SK-N-SH (cell line): ENCODE data around the gene SLCO2A1. TPM values are rescaled to one million over a fixed set of nuclear protein-coding genes. Genes with fewer than 3 reads are reported as not detected.

ENCODE experiments used
- CTCF ChIA-PET: fragments of 300-600, 350-600 bp; formaldehyde crosslinking; extraction: SDS; loops from one replicate; lab custom pipeline; 2021; lab: Yijun Ruan, JAX
- POLR2A ChIA-PET: fragments of 350-600 bp; sonication (Branson Sonifier 250); formaldehyde crosslinking; extraction: SDS; loops from one replicate; lab custom pipeline; 2020; ENCODE audit warnings: antibody characterized with exemption, inconsistent platforms; lab: Yijun Ruan, JAX
- DNase-seq: peaks from one replicate; pipeline ENCODE4 v3.0.0; 2012
- H2AFZ ChIP-seq: fragments of 200-600 bp; sonication (generic); 2 replicates; pipeline ENCODE4 v1.8.1; 2016; ENCODE audit warnings: antibody characterized with exemption, mild to moderate bottlenecking, low read depth
- H3F3A ChIP-seq: fragments of 200-600 bp; sonication (generic); replicated peaks from 2 replicates; pipeline ENCODE3; 2016; ENCODE audit warnings: antibody characterized with exemption, mild to moderate bottlenecking; ENCODE audit not compliant: insufficient read depth
- H3K27ac ChIP-seq, 2 experiments: fragments of 200-500 bp in 1 of 2; fragments of 200-600 bp in 1 of 2; sonication (Bioruptor generic) in 1 of 2; sonication (generic), shearing (Covaris generic) in 1 of 2; 2 replicates each; pipeline versions ENCODE4 v1.5.1 to v1.6.1; 2014 to 2016; ENCODE audit warnings: low read depth in 2 of 2, inconsistent platforms in 1 of 2, low read length in 1 of 2, mild to moderate bottlenecking in 1 of 2, mixed read lengths in 1 of 2
- H3K27me3 ChIP-seq: fragments of 200-600 bp; sonication (generic), shearing (Covaris generic); 2 replicates; pipeline ENCODE4 v1.6.1; 2016; ENCODE audit warnings: mixed run types; ENCODE audit not compliant: insufficient read depth
- H3K36me3 ChIP-seq, 2 experiments: fragments of 200-500 bp in 1 of 2; fragments of 200-600 bp in 1 of 2; sonication (Bioruptor generic) in 1 of 2; sonication (generic) in 1 of 2; replicated peaks in 1 of 2; 2 replicates each; pipeline versions ENCODE3 to v1.5.1; 2014 to 2016; ENCODE audit warnings: low read length in 1 of 2, mild to moderate bottlenecking in 1 of 2; ENCODE audit not compliant: insufficient read depth in 2 of 2, control insufficient read depth in 1 of 2
- H3K4me1 ChIP-seq, 2 experiments: fragments of 200-500 bp in 1 of 2; fragments of 200-600 bp in 1 of 2; sonication (Bioruptor generic) in 1 of 2; sonication (generic), shearing (Covaris generic) in 1 of 2; 2 replicates each; pipeline versions ENCODE4 v1.5.1 to v1.6.1; 2014 to 2016; ENCODE audit warnings: low read depth in 1 of 2, low read length in 1 of 2, mixed run types in 1 of 2; ENCODE audit not compliant: insufficient read depth in 2 of 2, control insufficient read depth in 1 of 2
- H3K4me2 ChIP-seq: fragments of 200-600 bp; sonication (generic), shearing (Covaris generic); 2 replicates; pipeline ENCODE4 v1.6.1; 2017; ENCODE audit warnings: mixed run types
- H3K4me3 ChIP-seq, 2 experiments: fragments of 200-500 bp in 1 of 2; fragments of 200-600 bp in 1 of 2; sonication (Bioruptor generic) in 1 of 2; sonication (generic), shearing (Covaris generic) in 1 of 2; 2 replicates each; pipeline versions ENCODE4 v1.5.1 to v1.8.1; 2014 to 2016; ENCODE audit warnings: low read depth in 2 of 2, inconsistent platforms in 1 of 2, low read length in 1 of 2, mild to moderate bottlenecking in 1 of 2, mixed read lengths in 1 of 2, moderate library complexity in 1 of 2
- H3K79me2 ChIP-seq: fragments of 200-600 bp; sonication (generic); 2 replicates; pipeline ENCODE4 v1.8.1; 2017; ENCODE audit warnings: mild to moderate bottlenecking; ENCODE audit not compliant: insufficient read depth
- H3K9ac ChIP-seq: fragments of 200-600 bp; sonication (generic); 2 replicates; pipeline ENCODE4 v1.6.1; 2017; ENCODE audit warnings: mixed run types
- H3K9me2 ChIP-seq: fragments of 200-600 bp; sonication (generic); 2 replicates; pipeline ENCODE4 v1.6.1; 2017; ENCODE audit warnings: mixed run types
- H3K9me3 ChIP-seq: fragments of 200-600 bp; sonication (generic); 2 replicates; pipeline ENCODE4 v1.6.1; 2017; ENCODE audit warnings: mixed run types, mild to moderate bottlenecking, moderate library complexity
- H4K20me1 ChIP-seq: fragments of 200-600 bp; sonication (generic); 2 replicates; pipeline ENCODE4 v1.6.1; 2017; ENCODE audit warnings: mild to moderate bottlenecking, mixed run types; ENCODE audit not compliant: insufficient read depth
- CHD2 ChIP-seq: fragments of 150-350 bp; IDR thresholded peaks from 2 replicates; pipeline ENCODE4 v1.6.1; 2018; ENCODE audit warnings: low read length; ENCODE audit not compliant: partially characterized antibody
- NRF1 ChIP-seq: IDR thresholded peaks from 2 replicates; pipeline ENCODE4 v1.6.1; 2012; ENCODE audit warnings: low read depth, mild to moderate bottlenecking, low read length
- RFX5 ChIP-seq: IDR thresholded peaks from 2 replicates; pipeline ENCODE4 v1.6.1; 2012; ENCODE audit warnings: mild to moderate bottlenecking, improper control_type of control experiment, low read length
- WGBS: methylation state at CpG from one replicate; pipeline ENCODE4 v1.1.6; 2017; ENCODE audit warnings: low lambda C conversion rate; 5-methylcytosine and 5-hydroxymethylcytosine counted together
- polyA plus RNA-seq, 3 experiments: library from polyadenylated mRNA; depleted of rRNA; stranded (reverse); fragments of >200 nt; gene quantifications; 2 replicates each; pipeline ENCODE4 v1.2.3, GENCODE V29; 2012
- TF ChIP-seq, protein P1 (sequence below): IDR thresholded peaks from 2 replicates; pipeline ENCODE4; 2012

SLCO2A1 gene
- polyA plus RNA-seq, 1 of the 3 experiments (the other 2 are of a cell fraction) = 9.3 TPM

DNA sequence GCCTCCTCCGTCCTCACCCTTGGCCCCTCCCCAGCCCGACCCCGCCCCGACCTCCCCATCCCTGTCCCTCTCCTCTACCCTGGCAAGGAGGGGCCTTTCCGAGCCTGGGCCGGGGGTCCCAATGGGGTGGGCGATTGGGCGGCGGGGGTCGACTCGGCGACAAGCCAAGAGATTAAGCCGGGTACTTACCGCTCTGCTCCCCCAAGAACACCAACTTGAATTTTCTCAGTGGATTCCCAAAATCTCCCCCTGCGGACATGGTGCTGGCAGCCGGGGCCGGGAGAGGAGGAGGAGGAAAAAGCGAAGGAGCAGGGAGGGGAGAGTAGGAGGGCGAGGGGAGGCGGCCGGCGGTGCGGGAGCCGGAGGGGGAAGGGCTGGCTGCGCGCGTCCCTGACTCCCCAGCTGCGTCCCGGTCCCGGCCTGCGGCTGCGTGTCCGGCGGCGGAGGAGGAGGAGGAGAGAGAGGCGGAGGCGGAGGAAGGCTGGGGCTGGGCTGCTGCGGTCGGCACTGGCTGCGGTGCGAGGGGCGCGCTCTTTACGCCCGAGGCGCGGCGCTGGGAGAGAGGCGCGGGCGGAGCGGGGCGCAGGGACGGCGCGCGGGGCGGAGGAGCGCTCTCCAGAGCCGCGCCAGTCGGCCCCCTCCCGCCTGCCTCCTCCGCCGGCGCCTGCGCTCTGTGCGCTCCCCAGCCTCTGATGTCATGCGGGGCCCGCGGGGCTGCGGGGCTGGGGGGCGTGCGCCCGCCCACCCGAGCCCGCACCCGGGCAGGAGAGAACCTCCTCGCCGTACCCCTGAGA is 134.3 kb downstream of the SLCO2A1 start, which contains the start of gene RAB6B:
RAB6B (minus strand) TSS at position 675 of the 794 bp plus-strand sequence; CDS start at position 259, 416 bp downstream.
- Histone ChIP-seq H3K9me3 (no peaks in the 10 kb centered on the region), H3K27ac (peak within 1 kb of the TSS in 1 of 2 experiments; percentile 36; a peak in 1 of 4 replicates), H3K4me1 (peaks cover 0 to 16% of the 10 kb centered on the region in 2 experiments; a peak in 1 of 4 replicates), H3F3A (no peaks in the 10 kb centered on the region), H3K79me2 (no peaks in the 10 kb centered on the region), H3K36me3 (no peaks in the 10 kb centered on the region), H3K27me3 (peaks cover 10% of the 10 kb centered on the region; the same call in 1 of the 2 replicates), H2AFZ (peak within 1 kb of the TSS; percentile 86), H3K4me2 (peak within 1 kb of the TSS; percentile 97), H3K9me2 (no peaks in the 10 kb centered on the region), H3K4me3 (peak within 1 kb of the TSS; percentile 68 to 81), H4K20me1 (no peaks in the 10 kb centered on the region), H3K9ac (peak within 1 kb of the TSS; percentile 41)
- TF ChIP-seq NRF1 = peak; percentile 66
- TF ChIP-seq RFX5 = no peak
- DNase-seq = peak; percentile 96
- ChIA-PET CTCF (interaction anchor here (1.0 to 1.6 kb wide), 5 partner anchors 11 to 52 kb away, joined by 3 to 5 read pairs (median 4); no protein-coding TSS in a partner anchor), POLR2A (interaction anchor here (1.0 kb wide), 1 partner anchor 10 kb away, joined by 4 read pairs; no protein-coding TSS in a partner anchor)
- 1% methylated on average over 31 of the region's 80 CpGs for WGBS

DNA sequence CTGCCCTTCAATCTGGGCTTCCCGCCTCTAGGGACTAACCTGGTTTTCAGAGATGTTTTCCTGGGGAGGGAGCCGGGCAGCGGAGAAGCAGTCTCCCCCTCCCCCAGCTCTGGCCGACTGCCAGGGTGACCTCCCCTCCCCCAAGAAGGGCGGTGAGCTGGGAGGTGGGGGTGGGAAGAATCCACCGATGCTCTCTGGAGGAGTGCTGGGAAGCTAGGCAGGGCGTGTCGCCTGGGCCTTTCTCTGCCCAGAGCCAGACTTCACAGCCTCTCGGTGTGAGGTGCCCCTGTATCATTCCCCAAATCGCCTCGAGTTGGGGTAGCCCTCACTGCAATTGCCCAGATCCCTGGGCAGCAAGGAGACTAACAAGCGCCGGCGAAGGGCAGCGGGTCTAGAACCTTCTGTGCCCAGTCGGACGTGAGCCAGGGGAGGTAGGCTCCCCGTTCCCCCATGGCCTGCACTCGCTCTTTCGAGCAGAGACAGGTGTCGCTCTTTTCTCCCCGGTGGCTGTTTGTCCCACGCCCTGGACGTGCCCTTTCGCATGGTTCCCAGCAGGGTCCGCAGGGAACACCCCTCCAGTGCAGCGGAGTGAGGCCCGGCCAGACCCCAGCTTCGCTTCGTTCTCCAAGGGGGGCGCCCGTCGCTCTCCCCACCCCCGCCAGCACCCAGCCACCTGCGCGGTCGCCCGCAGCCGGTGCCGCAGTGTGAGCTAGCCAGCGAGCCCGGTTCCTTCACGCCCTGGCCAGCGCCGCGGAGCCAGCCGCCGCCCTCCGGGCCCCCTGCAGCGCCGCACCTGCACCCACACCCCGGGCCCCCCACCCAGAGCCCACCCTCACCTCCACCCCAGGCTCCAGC is 135.1 kb downstream of the SLCO2A1 start:
- POLR2A ChIA-PET = no interaction called here
- WGBS = 24% methylated on average over 31 of the region's 52 CpGs
- peak overlapping the region; percentile 97 for H3K4me2 ChIP-seq

More for the DNA sequence above, 135.1 kb downstream of the SLCO2A1 start:
- no peaks in the 10 kb centered on the region for H4K20me1 ChIP-seq
- no peaks in the 10 kb centered on the region for H3K79me2 ChIP-seq
- CTCF ChIA-PET = interaction anchor here (1.0 to 2.2 kb wide), 10 partner anchors 10 to 317 kb away, joined by 3 to 9 read pairs (median 4); no protein-coding TSS in a partner anchor
- H2AFZ ChIP-seq = no peak overlapping the region
- TF ChIP-seq, protein P1, sequence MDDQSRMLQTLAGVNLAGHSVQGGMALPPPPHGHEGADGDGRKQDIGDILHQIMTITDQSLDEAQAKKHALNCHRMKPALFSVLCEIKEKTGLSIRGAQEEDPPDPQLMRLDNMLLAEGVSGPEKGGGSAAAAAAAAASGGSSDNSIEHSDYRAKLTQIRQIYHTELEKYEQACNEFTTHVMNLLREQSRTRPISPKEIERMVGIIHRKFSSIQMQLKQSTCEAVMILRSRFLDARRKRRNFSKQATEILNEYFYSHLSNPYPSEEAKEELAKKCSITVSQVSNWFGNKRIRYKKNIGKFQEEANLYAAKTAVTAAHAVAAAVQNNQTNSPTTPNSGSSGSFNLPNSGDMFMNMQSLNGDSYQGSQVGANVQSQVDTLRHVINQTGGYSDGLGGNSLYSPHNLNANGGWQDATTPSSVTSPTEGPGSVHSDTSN = no peak
- peak; percentile 41 for TF ChIP-seq CHD2
- TF ChIP-seq, all 33 proteins: peak for 1
- Histone ChIP-seq H3K27ac (no peak overlapping the region; a peak in 1 of 4 replicates), H3K9ac (no peak overlapping the region), H3K36me3 (no peaks in the 10 kb centered on the region), H3K4me1 (peaks cover 0 to 19% of the 10 kb centered on the region in 2 experiments; a peak in 1 of 4 replicates), H3K4me3 (peak overlapping the region; percentile 68 to 81), H3K9me2 (no peaks in the 10 kb centered on the region), H3K27me3 (peaks cover 10% of the 10 kb centered on the region; the same call in 1 of the 2 replicates), H3F3A (no peaks in the 10 kb centered on the region), H3K9me3 (no peaks in the 10 kb centered on the region)
- DNase-seq = peak; percentile 76
